ENCODE data around the gene AGTR1.

Gene AGTR1

GRCh38 chr3:148736086-148736485 is 38.4 kb downstream of the AGTR1 start:
- TF ChIP-seq CTCF (IDR thresholded peaks at IDR 0.05; ENCODE audit: low read depth, low read length, poor library complexity, severe bottlenecking) (no peak), EZH2phosphoT487 (IDR thresholded peaks at IDR 0.05; ENCODE audit: borderline replicate concordance, low read length) (no peak)
- no peaks in the 10 kb centered on the region for H3K79me2 ChIP-seq (ENCODE audit: control insufficient read depth, low read length)
- H3K9me3 ChIP-seq (ENCODE audit: control insufficient read depth, insufficient read depth, low read length): no peaks in the 10 kb centered on the region
- no peaks in the 10 kb centered on the region for H3F3A ChIP-seq (ENCODE audit: control insufficient read depth, insufficient read depth)
- no peaks in the 10 kb centered on the region for H3K36me3 ChIP-seq (ENCODE audit: control insufficient read depth, low read length)
- no peak overlapping the region for H3K4me2 ChIP-seq (ENCODE audit: low read length)
- no peak overlapping the region for H3K27ac ChIP-seq (ENCODE audit: low read depth, low read length)
- H3K9me2 ChIP-seq (replicated peaks; ENCODE audit: control insufficient read depth, low read length): no peaks in the 10 kb centered on the region
- H3K4me3 ChIP-seq (ENCODE audit: low read length): no peak overlapping the region
- H3K27me3 ChIP-seq (ENCODE audit: control insufficient read depth, low read length): no peaks in the 10 kb centered on the region
- H4K20me1 ChIP-seq (ENCODE audit: control insufficient read depth, insufficient read depth, low read depth, low read length): no peaks in the 10 kb centered on the region
- no peaks in the 10 kb centered on the region for H3K4me1 ChIP-seq (ENCODE audit: control insufficient read depth, low read length)

GRCh38 chr3:148737104-148737530 is 39.4 kb downstream of the AGTR1 start:
- TF ChIP-seq CTCF (IDR thresholded peaks at IDR 0.05; ENCODE audit: low read depth, low read length, poor library complexity, severe bottlenecking): no peak
- TF ChIP-seq EZH2phosphoT487 (IDR thresholded peaks at IDR 0.05; ENCODE audit: borderline replicate concordance, low read length): no peak
- H3K27ac ChIP-seq (ENCODE audit: low read depth, low read length): no peak overlapping the region
- H3K36me3 ChIP-seq (ENCODE audit: control insufficient read depth, low read length): no peaks in the 10 kb centered on the region
- H4K20me1 ChIP-seq (ENCODE audit: control insufficient read depth, insufficient read depth, low read depth, low read length): no peaks in the 10 kb centered on the region
- no peak overlapping the region for H3K4me3 ChIP-seq (ENCODE audit: low read length)
- no peaks in the 10 kb centered on the region for H3K9me3 ChIP-seq (ENCODE audit: control insufficient read depth, insufficient read depth, low read length)
- H3K4me2 ChIP-seq (ENCODE audit: low read length): no peak overlapping the region
- H3K27me3 ChIP-seq (ENCODE audit: control insufficient read depth, low read length): no peaks in the 10 kb centered on the region
- H3K9me2 ChIP-seq (replicated peaks; ENCODE audit: control insufficient read depth, low read length): no peaks in the 10 kb centered on the region
- H3F3A ChIP-seq (ENCODE audit: control insufficient read depth, insufficient read depth): no peaks in the 10 kb centered on the region
- H3K4me1 ChIP-seq (ENCODE audit: control insufficient read depth, low read length): no peaks in the 10 kb centered on the region
- no peaks in the 10 kb centered on the region for H3K79me2 ChIP-seq (ENCODE audit: control insufficient read depth, low read length)

- no peaks in the 10 kb centered on the region for H3K27me3 ChIP-seq (ENCODE audit: control insufficient read depth, low read length)
- H3K79me2 ChIP-seq (ENCODE audit: control insufficient read depth, low read length): no peaks in the 10 kb centered on the region
These were observed 42.0 kb downstream of the AGTR1 start for GRCh38 chr3:148739720-148740119.

More at GRCh38 chr3:148739720-148740119, 42.0 kb downstream of the AGTR1 start:
- H4K20me1 ChIP-seq (ENCODE audit: control insufficient read depth, insufficient read depth, low read depth, low read length): no peaks in the 10 kb centered on the region
- no peaks in the 10 kb centered on the region for H3K36me3 ChIP-seq (ENCODE audit: control insufficient read depth, low read length)
- no peak overlapping the region for H3K4me2 ChIP-seq (ENCODE audit: low read length)
- H3K4me3 ChIP-seq (ENCODE audit: low read length): no peak overlapping the region
- TF ChIP-seq EZH2phosphoT487 (IDR thresholded peaks at IDR 0.05; ENCODE audit: borderline replicate concordance, low read length) (no peak), CTCF (IDR thresholded peaks at IDR 0.05; ENCODE audit: low read depth, low read length, poor library complexity, severe bottlenecking) (no peak)
- H3K27ac ChIP-seq (ENCODE audit: low read depth, low read length): no peak overlapping the region
- no peaks in the 10 kb centered on the region for H3K9me2 ChIP-seq (replicated peaks; ENCODE audit: control insufficient read depth, low read length)
- no peaks in the 10 kb centered on the region for H3K4me1 ChIP-seq (ENCODE audit: control insufficient read depth, low read length)
- H3F3A ChIP-seq (ENCODE audit: control insufficient read depth, insufficient read depth): no peaks in the 10 kb centered on the region
- no peaks in the 10 kb centered on the region for H3K9me3 ChIP-seq (ENCODE audit: control insufficient read depth, insufficient read depth, low read length)

Data from DOHH2 (cell line).